HepG2 (cell line): Measurements from ENCODE around the gene ELL. TPM values are rescaled to one million over a fixed set of nuclear protein-coding genes. Genes with fewer than 3 reads are reported as not detected.

Source experiments
- ARNTL ChIP-seq: sonication (generic); formaldehyde crosslinking; IDR thresholded peaks from 2 replicates; pipeline ENCODE4 v1.4.0; 2020; ENCODE audit warnings: mild to moderate bottlenecking, missing genetic modification reagents
- BCLAF1 ChIP-seq: fragments of 450-650 bp; IDR thresholded peaks from 2 replicates; pipeline ENCODE4 v1.6.1; 2017; ENCODE audit warnings: mild to moderate bottlenecking
- BRF2 ChIP-seq: sonication (generic); formaldehyde crosslinking; IDR thresholded peaks from 2 replicates; pipeline ENCODE4 v1.8.1; 2022; ENCODE audit warnings: mild to moderate bottlenecking, missing genetic modification reagents
- CAMTA2 ChIP-seq: sonication (generic); formaldehyde crosslinking; IDR thresholded peaks from 2 replicates; pipeline ENCODE4 v1.4.0; 2020; ENCODE audit warnings: mild to moderate bottlenecking, missing genetic modification reagents, borderline replicate concordance
- GMEB1 ChIP-seq: sonication (generic); formaldehyde crosslinking; IDR thresholded peaks from 2 replicates; pipeline ENCODE4 v1.5.1; 2020; ENCODE audit warnings: missing genetic modification reagents, mild to moderate bottlenecking, borderline replicate concordance
- HOXA5 ChIP-seq: sonication (generic); formaldehyde crosslinking; IDR thresholded peaks from 2 replicates; pipeline ENCODE4 v1.4.0; 2020; ENCODE audit warnings: missing genetic modification reagents
- RAD21 ChIP-seq: fragments of 450-650 bp; formaldehyde crosslinking; IDR thresholded peaks from 2 replicates; pipeline ENCODE4 v1.5.0; 2020; ENCODE audit warnings: mild to moderate bottlenecking
- ZFY ChIP-seq: sonication (generic); formaldehyde crosslinking; IDR thresholded peaks from 2 replicates; pipeline ENCODE4 v1.4.0; 2020; ENCODE audit warnings: missing genetic modification reagents
- ZNF552 ChIP-seq: sonication (generic); formaldehyde crosslinking; IDR thresholded peaks from 2 replicates; pipeline ENCODE4 v1.9.0; 2022; ENCODE audit warnings: missing genetic modification reagents, mild to moderate bottlenecking, borderline replicate concordance
- ZNF616 ChIP-seq: sonication (generic); formaldehyde crosslinking; IDR thresholded peaks from 2 replicates; pipeline ENCODE4 v1.5.0; 2020; ENCODE audit warnings: low read depth, mild to moderate bottlenecking, missing genetic modification reagents
- ZNF777 ChIP-seq: sonication (generic); formaldehyde crosslinking; IDR thresholded peaks from 2 replicates; pipeline ENCODE4 v1.4.0; 2020; ENCODE audit warnings: missing genetic modification reagents
- polyA plus RNA-seq, 8 experiments: library from polyadenylated mRNA; depleted of rRNA in 3 of 8; stranded (reverse) in 7 of 8; unstranded in 1 of 8; fragments of >200 nt; fragmentation: Illumina TruSeq in 4 of 8; extraction: Trizol in 4 of 8; gene quantifications; 2 replicates each; pipeline versions ENCODE4 v1.2.1 to v1.2.3, GENCODE V29; 2011 to 2016; ENCODE audit warnings: low read depth in 4 of 8, missing spikeins in 1 of 8, mixed read lengths in 1 of 8; ENCODE audit not compliant: insufficient read depth in 1 of 8
- total RNA-seq, 5 experiments: library from RNA; depleted of rRNA; stranded (reverse); fragments of >200 nt; fragmentation: Illumina TruSeq; extraction: Trizol; gene quantifications; 2 replicates each; pipeline ENCODE4 v1.2.3, GENCODE V29; 2016; ENCODE audit warnings: low read depth in 1 of 5

The ELL gene
- total and polyA plus RNA-seq, 2 of the 13 experiments (the other 11 are each of a cell fraction or from before 2014, with no cell fraction given) = 3.7 to 5.4 TPM

GRCh38 chr19:18417250-18418028 is 104.4 kb downstream of the ELL start (continued):
- no peak for TF ChIP-seq BCLAF1
- TF ChIP-seq ZNF616 (CRISPR knock-in tag) = no peak
- TF ChIP-seq ARNTL (CRISPR knock-in tag) = no peak
- no peak for TF ChIP-seq ZNF777
- peak; percentile 48; the same call in 1 of the 2 replicates for TF ChIP-seq GMEB1 (CRISPR knock-in tag)
- peak; percentile 58 for TF ChIP-seq ZFY (CRISPR knock-in tag)
- no peak for TF ChIP-seq BRF2 (CRISPR knock-in tag)
- TF ChIP-seq CAMTA2 (CRISPR knock-in tag) = no peak
- no peak for TF ChIP-seq ZNF552 (CRISPR knock-in tag)
- no peak for TF ChIP-seq RAD21
- TF ChIP-seq HOXA5 (CRISPR knock-in tag) = peak; percentile 54; the same call in 1 of the 2 replicates
